ENCODE measurements around the gene IFNW1.
"Not testable (repeated sequence)": the region's sequence is repeated elsewhere in the genome, so short reads cannot be mapped to it uniquely, and the experiment has no call there.

IFNW1 gene

DNA sequence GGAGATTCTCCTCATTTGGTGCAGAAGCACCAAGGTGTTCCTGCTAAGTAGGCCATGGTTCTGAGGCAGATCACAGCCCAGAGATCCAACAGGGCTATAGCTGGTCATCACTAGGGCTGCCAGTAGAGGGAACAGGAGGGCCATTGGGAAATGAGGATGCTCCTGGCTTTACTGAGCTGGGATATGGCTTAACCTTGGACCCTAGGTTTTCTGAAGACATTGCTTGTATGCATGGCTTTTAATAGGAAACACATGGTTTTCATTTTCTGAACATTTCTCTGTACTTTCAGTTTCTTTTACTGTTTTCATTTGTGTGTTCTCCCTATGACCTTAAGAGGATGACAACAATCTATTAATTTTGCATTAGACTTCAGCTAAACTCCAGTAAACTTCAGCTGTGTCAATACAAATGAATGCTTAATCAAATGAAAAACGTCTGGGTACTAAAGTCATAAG lies at the start of gene IFNW1:
Gene IFNW1, minus strand, starts transcription at position 406 of the 456 bp plus-strand sequence. Its CDS starts 262 bp downstream, at position 144.
- no peak for DNase-seq (ENCODE audit: low read depth)

DNA sequence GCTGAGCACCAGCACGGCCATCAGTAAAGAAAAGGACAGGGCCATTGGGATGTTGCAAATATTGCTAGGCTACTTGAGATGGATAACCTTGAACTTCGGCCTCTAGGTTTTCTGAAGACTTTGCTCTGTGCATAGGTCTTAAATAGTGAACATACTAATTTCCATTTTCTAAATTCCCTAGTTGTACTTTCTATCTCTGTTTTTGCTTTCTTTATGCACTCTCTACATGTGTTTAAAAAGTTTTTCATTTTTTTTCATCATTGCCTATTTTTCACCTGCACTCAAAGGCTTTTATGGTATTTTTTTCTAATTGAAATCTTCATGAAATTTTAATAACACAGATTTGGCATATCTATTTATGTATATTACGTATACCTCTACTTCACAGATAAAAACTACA lies 45.9 kb upstream of the IFNW1 start, which contains the start of gene IFNA4:
Gene IFNA4, minus strand, starts transcription at position 101 of the 400 bp plus-strand sequence. Its CDS starts 56 bp downstream, at position 45.
- DNase-seq (ENCODE audit: low read depth), result not testable (repeated sequence)

DNA sequence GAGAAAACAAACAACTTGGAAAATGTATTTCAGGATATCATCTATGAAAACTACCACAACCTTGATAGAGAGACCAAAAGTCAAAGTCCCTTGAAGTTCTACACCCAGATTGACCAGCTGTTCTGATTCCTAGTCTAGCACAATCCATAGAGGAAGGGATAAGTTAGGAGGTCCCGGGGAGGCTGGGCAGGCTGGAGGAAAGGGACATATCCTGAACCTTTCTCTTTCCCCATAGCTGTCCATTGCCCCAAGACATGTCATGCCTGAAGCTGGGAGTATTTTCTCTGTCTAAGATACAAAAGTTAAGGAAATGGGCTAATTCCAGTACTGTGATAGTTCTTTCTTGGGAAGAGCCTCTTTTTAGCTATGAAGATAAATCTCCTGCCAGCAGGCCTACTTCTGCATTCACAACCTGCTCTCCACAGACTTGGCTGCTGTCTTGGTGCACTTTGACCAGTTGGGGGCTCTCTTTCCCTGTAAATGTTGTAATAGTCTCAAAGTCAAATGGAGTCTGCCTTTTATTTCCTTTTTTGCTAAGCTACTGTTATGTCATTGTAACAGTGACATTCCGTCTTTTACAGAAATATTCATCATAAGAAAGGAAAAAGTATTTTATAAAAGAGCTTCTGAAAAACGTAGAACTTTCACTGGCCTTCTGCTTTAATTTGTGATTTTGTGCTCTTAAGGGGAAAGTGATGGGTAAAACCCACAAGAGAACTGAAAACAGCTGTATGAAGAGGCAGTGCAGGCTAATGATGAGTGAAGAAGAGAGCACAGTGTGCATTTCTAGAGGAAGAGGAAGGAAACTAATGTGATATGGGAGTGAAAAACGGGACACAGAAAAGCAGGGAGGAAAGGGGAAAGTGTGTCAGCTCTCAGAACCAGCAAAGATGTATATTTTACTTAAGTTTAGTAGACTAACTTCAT lies 41.4 kb upstream of the IFNW1 start:
- not testable (repeated sequence) for DNase-seq (ENCODE audit: low read depth)

GRCh38 chr9:21174671-21175070 lies 33.0 kb upstream of the IFNW1 start:
- no peak for DNase-seq (ENCODE audit: low read depth)

DNA sequence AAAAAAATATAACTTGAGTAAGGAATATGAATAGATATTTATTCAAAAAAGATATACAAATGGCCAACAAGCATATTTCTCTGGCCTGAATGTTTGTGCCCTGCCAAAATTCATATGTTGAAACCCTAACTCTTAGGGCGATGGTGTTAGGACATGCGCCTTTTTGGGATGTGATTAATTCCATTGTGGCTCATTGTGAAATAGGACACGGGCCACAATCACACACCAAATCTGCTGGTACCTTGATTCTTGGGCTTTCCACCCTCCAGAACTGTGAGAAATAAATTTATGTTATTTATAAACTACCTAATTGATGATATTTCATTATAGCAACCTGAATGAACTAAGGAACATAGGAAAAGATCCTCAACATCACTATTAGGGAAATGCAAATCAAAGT lies 30.5 kb upstream of the IFNW1 start:
- DNase-seq (ENCODE audit: low read depth), result no peak

- no peak for DNase-seq (ENCODE audit: low read depth)
Measured at GRCh38 chr9:21171351-21171750, 29.7 kb upstream of the IFNW1 start.

DNA sequence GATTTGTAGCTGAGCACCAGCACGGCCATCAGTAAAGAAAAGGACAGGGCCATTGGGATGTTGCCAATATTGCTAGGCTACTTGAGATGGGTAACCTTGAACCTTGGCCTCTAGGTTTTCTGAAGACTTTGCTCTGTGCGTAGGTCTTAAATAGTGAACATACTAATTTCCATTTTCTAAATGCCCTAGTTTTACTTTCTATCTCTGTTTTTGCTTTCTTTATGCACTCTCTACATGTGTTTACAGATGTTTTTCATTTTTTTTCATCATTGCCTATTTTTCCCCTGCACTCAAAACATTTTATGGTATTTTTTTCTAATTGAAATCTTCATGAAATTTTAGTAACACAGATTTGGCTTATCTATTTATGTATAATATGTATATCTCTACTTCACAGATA lies 24.9 kb upstream of the IFNW1 start, which contains the start of gene IFNA21:
Gene IFNA21, minus strand, starts transcription at position 101 of the 400 bp plus-strand sequence. Its CDS starts 48 bp downstream, at position 53.
- DNase-seq (ENCODE audit: low read depth), result not testable (repeated sequence)

- DNase-seq (ENCODE audit: low read depth), result no peak
Measured at GRCh38 chr9:21165516-21165915, 23.9 kb upstream of the IFNW1 start.

DNA sequence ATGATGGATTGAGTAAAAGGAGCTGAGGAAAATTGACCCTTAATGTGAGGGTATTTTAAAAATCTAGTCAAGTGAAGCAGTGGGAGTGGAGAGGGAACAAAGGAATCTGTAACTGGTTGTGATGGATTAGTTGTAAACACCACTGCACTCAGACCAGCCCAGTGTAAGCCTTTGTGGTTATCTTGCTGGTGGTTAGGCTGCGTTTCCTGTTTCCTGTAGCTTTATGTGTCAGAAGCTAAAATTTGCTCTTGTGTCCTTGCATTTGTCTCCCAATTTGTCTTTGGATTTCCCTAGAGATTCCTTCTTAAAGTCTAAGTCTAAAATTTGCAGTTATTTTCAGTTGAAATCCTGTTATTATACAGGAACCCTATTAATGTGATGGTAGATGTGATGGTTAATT lies 18.5 kb upstream of the IFNW1 start:
- no peak for DNase-seq (ENCODE audit: low read depth)

GRCh38 chr9:21155501-21155900 lies 13.9 kb upstream of the IFNW1 start:
- DNase-seq (ENCODE audit: low read depth), result no peak

GRCh38 chr9:21154018-21154608 lies 12.5 kb upstream of the IFNW1 start:
- no peak for DNase-seq (ENCODE audit: low read depth)

DNA sequence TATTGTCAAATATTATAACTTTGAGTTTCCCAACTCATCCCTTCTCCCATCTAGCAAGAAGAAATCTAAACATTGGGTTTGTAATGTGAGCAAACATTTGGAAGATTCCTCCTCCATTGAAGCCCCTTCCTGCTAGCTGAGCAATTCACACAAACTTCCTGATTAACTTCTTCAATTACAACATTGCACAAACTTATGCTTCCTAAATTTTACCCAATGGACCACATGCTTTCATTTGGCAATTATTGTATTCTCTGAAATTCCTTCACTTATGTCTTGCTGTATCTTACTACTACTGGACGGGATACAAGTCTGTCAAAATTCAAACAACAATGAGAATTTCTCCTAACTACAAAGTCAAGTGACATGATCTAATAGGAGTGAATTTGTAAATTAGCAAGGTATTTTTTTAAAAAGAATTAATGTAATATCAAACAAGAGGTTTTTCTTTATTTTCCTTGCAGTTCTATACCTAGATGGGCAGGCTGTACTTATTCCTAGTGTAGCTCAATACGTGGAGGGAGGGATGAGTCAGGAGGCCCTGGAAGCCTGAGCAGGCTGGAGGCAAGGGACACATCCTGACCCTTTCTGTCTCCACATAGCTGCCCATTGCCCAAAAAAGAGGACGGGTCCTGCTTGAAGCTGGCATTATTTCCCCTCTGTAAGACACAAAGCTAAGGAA lies 11.8 kb upstream of the IFNW1 start:
- no peak for DNase-seq (ENCODE audit: low read depth)

- DNase-seq (ENCODE audit: low read depth), result no peak
Measured at GRCh38 chr9:21144603-21145002, 3.0 kb upstream of the IFNW1 start.

- DNase-seq (ENCODE audit: low read depth), result no peak
Measured at GRCh38 chr9:21137020-21137419, 4.6 kb downstream of the IFNW1 start.

DNA sequence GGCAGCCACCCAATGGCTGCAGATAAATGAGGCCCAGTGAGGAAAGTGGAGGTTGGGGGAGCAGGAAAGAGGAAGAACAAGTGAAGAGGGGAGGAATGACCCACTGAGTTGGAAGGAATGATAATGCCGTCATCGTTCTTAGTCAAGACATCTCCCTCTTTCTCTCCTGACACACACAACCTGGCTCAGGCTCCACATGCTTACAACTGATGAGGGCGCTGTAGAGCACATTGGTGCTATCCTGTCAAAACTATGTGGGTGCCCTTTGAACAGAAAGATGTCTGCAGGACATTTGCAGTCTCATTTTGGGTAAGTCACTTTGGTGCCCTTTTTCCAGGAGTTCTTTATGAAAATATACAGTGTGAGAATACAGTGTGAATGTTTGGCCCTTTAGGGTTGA lies 5.9 kb downstream of the IFNW1 start:
- DNase-seq (ENCODE audit: low read depth), result no peak

DNA sequence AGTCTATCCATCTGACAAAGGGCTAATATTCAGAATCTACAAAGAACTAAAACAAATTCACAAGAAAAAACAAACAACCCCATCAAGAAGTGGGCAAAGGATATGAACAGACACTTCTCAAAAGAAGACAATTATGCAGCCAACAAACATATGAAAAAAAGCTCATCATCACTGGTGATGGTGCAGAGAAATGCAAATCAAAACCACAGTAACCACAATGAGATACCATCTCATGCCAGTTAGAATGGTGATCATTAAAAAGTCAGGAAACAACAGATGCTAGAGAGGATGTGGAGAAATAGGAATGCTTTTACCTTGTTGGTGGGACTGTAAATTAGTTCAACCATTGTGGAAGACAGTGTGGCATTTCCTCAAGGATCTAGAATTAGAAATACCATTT lies 13.4 kb downstream of the IFNW1 start:
- not testable (repeated sequence) for DNase-seq (ENCODE audit: low read depth)

- DNase-seq (ENCODE audit: low read depth), result no peak
Measured at GRCh38 chr9:21121595-21122251, 19.9 kb downstream of the IFNW1 start.

DNA sequence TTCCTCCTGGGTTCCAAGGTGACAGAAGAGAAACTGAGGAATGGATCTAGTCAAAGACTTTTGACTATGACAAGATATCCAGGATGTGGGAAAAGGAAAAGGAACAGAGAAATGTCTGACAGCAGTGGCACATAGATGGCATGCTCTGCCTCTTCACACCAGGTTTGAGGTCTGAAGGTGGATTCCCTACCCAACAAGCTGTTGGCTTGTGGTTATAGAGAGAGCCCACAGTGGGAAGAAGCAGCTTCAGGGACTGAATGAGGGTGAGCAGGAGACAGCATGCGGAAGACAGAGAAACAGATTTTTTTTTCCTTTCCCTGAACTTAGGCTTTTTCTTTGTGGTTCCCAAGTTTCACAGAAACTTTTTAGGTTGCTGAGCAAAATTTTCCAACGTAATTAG lies 20.6 kb downstream of the IFNW1 start:
- DNase-seq (ENCODE audit: low read depth), result no peak

GRCh38 chr9:21119093-21119770 lies 22.4 kb downstream of the IFNW1 start:
- no peak for DNase-seq (ENCODE audit: low read depth)

GRCh38 chr9:21114311-21114710 lies 27.3 kb downstream of the IFNW1 start:
- DNase-seq (ENCODE audit: low read depth), result no peak

All from GM04504 (cell line).